Mononuclear cell (primary cell): Measurements from ENCODE around the gene SCARB1. TPM values are rescaled to one million over a fixed set of nuclear protein-coding genes. Genes with fewer than 3 reads are reported as not detected.

Experiments used
- H3K27me3 ChIP-seq: 2 replicates; pipeline ENCODE4 v1.6.0; 2011; ENCODE audit warnings: low read length, control low read depth; ENCODE audit not compliant: insufficient read depth
- H3K4me1 ChIP-seq: 2 replicates; pipeline ENCODE4 v1.5.1; 2011; ENCODE audit warnings: mild to moderate bottlenecking, low read length, control low read depth; ENCODE audit not compliant: insufficient read depth
- H3K4me3 ChIP-seq: 2 replicates; pipeline ENCODE4 v1.5.1; 2011; ENCODE audit warnings: mild to moderate bottlenecking, low read length, moderate library complexity
- H3K9me3 ChIP-seq: 2 replicates; pipeline ENCODE4 v1.5.1; 2011; ENCODE audit warnings: low read depth, mild to moderate bottlenecking, control low read depth, low read length
- total RNA-seq: library from RNA; depleted of rRNA; stranded (reverse); fragments of >200 nt; gene quantifications from one replicate; pipeline ENCODE4 v1.2.3, GENCODE V29; 2012

The SCARB1 gene
- total RNA-seq, 1 donor: 2.5 TPM

DNA sequence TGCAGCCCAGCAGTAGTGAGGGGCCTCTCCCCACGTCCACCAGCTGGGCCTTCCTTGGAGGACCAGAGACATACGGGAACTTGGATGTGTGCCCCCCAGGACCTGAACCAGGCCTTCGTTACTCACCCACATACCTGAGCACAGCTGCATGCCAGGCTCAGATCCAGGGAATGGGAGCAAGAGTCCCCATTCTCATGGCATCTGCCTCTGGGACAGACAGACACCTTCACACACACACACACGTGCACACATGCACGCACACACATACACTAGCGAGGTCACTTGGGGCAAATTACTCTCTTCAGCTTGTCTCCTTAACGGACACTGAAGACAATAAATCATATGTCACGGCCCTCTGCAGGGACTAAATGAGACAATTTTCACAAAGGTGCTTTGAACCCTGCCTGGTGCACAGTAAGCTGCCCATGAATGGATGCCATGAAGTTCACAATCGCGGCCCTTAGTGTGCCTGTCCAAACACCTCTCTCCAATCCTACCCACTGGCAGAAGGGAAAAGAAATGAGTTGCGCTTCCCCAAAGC lies 5.7 kb downstream of the SCARB1 start:
- Histone ChIP-seq H3K4me3 (no peak overlapping the region), H3K27me3 (no peaks in the 10 kb centered on the region), H3K4me1 (peaks cover 52% of the 10 kb centered on the region), H3K9me3 (no peaks in the 10 kb centered on the region)

DNA sequence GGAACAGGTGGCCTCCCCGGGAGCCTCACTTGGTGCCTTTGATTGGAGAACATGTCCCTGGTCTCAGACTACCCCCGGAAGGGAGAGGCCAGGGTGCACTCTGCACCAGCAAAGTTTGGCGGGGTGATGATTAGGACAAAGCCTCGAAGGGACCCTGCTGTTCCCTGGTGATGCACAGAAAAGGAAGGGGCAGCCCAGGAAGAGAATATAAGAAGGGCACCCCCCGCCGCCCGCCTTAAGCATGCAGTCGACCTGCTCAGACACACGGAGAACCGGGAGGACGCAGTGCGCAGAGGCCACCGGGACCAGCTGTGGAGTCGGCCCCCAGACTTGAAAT lies 6.9 kb downstream of the SCARB1 start:
- H3K27me3 ChIP-seq: no peaks in the 10 kb centered on the region
- no peaks in the 10 kb centered on the region for H3K9me3 ChIP-seq
- H3K4me3 ChIP-seq: no peak overlapping the region
- H3K4me1 ChIP-seq: peaks cover 53% of the 10 kb centered on the region

DNA sequence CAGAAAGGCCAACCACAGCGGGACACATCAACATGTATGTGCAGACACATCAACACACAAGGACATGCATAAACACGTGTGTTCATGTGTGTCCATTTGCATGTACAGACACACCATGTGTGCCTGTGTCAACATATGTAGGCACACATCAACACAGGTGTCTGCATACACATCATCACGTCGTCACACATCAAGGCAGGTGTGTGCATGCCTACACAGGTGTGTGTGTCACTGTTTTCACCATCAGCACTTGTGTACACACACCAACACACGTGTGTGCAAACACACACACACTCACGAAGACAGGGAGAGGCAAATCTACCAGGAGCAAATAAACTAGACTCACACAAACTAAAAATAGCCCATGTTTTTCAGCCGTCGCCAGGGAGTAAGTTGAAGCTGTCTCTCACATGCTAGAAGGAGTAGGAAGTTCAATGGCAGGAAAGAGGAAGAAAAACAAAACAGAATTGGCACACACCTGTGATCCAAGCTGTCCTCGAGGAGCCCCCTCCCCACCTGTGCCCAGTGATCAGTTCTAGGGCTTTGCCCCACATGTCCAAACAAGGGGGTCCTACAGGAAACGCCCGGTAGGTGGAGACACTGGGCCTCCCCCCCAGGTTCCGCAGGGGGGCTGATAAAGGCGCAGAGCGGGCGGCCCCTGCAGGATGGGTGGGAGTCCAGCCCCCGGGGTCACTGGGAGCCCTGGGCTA lies 7.4 kb downstream of the SCARB1 start:
- H3K4me3 ChIP-seq: no peak overlapping the region
- H3K27me3 ChIP-seq: no peaks in the 10 kb centered on the region
- peaks cover 51% of the 10 kb centered on the region for H3K4me1 ChIP-seq
- H3K9me3 ChIP-seq: no peaks in the 10 kb centered on the region

DNA sequence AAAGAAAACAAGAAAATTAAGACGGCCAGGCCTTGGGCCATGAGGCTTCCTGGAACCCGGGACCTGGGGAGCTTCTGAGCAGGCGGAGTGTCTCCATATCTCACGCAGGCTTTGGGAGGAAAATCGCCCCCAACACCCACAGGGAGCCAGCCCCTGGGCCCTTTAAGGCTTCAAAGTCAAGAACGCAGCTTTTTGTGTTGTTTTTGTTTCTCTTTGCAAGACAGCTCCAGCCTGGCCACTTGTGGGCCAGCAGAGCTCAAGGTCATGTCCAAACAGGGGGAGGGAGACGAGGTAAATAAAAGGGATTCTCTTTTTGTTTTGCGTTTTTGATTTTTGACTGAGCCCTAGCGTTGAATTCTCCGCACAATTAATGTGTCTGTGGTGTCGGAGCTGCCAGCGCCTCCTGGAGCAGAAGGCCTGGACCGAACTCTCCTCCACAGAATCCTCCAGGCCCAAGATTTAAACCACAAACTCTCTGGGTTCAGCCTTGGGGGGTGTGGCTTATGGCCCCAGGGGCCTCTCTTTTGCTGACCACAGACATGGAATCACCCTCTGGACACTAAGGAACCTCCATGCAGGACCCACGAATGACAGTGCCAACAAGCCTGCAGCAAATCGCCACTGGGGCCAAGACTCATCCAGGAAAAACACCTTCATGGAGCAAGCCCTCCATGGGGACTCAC lies 8.2 kb downstream of the SCARB1 start:
- peaks cover 51% of the 10 kb centered on the region for H3K4me1 ChIP-seq
- H3K4me3 ChIP-seq: no peak overlapping the region
- H3K27me3 ChIP-seq: no peaks in the 10 kb centered on the region
- no peaks in the 10 kb centered on the region for H3K9me3 ChIP-seq

DNA sequence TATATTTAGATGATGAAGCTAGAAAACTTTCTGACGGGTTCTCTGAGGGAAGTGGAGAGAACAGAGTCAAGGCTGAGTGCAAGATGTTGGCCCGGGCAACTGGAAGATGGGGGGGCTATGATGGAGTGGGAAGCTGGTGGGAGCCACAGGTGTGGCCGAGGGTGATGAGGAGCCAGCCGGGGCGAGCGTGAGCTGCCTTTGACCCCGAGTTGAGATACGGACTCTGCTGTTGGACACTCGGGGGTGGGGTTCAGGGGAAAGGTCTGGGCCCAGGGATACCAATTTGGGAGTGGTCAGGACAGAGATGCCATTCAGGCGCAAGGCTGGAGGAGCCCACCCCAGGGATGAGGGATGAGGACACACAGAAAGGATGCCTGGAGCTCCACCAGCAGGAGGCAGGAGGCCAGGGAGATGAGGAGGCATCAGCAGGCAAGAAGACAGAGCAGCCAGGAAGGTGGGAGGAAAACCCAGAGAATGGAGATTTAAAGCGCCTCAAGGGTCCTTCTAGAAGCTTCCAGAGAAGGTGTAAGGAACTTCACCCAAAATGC lies 9.0 kb downstream of the SCARB1 start:
- Histone ChIP-seq H3K27me3 (no peaks in the 10 kb centered on the region), H3K9me3 (no peaks in the 10 kb centered on the region), H3K4me1 (peaks cover 51% of the 10 kb centered on the region), H3K4me3 (no peak overlapping the region)

DNA sequence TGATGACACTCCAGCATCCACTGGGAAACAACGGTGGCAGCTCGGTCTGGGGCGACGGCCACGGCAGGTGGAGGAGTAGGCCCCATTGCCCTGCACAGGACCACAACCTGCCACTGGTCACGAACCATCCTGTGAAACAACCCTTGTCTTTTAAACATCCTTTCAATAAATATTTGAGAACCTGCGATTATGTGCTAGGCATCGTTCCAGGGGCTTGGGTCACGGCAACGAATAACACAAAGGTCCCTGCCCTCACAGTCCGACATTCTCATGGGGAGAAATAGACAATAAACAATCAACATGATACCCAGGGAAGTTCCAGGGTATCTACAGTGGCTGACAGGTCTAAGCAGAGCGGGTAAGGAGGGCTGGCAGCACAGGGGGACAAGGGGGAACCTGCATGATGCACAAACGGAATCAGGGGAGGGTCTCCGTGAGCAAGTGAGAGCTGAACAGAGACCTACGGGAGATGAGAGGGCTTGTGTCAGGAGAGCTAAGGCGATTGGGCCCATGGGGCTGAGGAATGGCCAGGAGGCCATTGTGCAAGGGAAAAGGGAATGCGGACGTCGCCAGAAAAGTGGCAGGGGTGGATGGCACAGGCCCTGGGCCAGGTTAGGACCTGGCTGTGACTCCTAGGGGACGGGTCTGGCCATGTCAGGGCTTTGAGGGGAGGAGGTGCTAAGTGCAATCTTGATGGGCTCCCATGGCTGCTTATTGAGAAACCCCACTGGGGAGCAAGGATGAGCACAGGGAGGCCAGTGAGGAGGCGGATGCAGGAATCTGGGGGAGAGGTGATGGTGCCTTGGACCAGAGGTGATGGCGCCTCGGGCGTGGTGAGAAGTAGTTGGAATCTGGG lies 9.7 kb downstream of the SCARB1 start:
- Histone ChIP-seq H3K9me3 (no peaks in the 10 kb centered on the region), H3K4me3 (no peak overlapping the region), H3K27me3 (no peaks in the 10 kb centered on the region), H3K4me1 (peaks cover 51% of the 10 kb centered on the region)

DNA sequence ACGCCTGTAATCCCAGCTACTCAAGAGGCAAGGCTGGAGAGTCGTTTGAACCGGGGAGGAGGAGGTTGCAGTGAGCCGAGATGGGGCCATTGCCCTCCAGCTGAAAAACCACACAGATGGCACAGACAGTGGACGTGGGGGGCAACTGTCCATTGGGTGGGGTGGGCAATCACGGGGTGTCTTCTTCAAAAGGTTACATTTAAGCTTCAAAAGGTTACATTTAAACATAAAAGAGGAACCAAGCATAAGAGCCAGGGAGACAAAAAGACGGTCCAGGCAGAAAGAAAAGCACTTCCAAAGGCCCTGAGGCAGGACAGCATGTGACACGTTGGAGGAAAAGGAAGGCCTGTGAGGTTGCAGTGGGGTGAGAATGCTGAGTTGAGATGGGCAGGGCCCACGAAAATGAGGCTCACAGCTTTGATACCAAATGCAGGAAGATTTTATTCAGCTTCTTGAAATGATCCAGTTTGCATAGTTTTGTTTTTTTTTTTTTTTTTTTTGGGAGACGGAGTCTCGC lies 10.7 kb downstream of the SCARB1 start:
- Histone ChIP-seq H3K4me1 (peaks cover 51% of the 10 kb centered on the region), H3K9me3 (no peaks in the 10 kb centered on the region), H3K27me3 (no peaks in the 10 kb centered on the region), H3K4me3 (no peak overlapping the region)

DNA sequence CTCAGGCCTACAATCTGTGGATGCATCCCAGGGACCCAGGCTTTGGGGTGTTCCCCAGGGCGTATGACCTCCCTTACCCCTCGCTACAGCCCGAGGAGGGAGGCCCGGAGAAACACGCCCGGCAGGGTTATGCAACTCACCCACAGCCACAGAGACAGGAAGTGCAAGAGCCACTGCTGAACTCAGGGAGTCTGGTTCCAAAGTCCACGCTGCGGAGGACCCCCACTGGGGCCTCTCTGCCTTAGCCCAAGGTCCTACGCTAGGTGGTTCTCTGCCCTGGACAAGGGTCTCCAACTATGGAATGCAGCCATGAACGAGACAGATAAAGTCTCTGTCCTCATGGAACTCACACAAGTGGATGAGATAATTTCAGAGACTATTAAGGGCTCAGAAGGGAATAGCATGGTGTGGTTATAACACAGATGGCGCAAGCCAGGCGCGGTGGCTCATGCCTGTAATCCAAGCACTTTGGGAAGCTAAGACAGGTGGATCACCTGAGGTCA lies 11.3 kb downstream of the SCARB1 start:
- no peaks in the 10 kb centered on the region for H3K27me3 ChIP-seq

DNA sequence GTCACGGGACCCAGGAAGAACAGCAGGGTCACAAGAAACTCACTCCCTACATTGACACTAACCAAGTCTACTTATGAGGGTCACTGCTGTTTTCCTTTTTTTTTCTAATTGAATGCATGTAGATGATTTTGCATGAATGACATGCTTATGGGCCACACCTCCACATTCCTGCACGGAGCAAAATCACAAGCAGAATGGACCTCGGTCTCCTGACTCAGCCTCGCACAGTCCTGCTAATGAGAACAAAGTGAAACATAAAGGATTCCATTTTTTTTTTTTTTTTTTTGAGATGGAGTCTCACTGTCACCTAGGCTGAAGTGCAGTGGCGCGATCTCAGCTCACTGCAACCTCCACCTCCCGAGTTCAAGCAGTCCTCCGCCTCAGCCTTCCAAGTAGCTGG lies 12.3 kb downstream of the SCARB1 start:
- Histone ChIP-seq H3K27me3 (no peaks in the 10 kb centered on the region), H3K4me1 (peaks cover 47% of the 10 kb centered on the region), H3K9me3 (no peaks in the 10 kb centered on the region), H3K4me3 (no peak overlapping the region)

More for the DNA sequence above, 11.3 kb downstream of the SCARB1 start:
- H3K4me1 ChIP-seq: peaks cover 51% of the 10 kb centered on the region
- H3K4me3 ChIP-seq: no peak overlapping the region
- no peaks in the 10 kb centered on the region for H3K9me3 ChIP-seq

DNA sequence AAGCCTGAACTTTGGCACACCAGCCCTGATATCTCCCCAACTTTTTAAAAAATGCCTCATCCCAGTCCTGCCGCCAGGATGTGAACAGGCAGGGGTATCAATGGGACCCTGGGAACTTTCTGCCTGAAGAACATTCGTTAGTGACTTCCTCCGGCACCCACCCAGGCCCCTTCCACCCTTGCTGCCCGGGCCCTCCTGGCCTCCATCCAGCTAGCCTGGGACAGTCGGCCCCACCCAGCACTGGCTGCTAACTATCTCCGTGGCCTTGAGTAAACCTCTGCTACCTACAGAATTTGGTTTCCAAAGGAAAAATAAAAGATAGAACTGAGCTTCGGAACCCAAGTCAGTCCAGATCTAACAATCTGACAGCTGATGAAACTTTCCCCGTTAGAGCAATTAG lies 14.3 kb downstream of the SCARB1 start:
- no peak overlapping the region for H3K4me3 ChIP-seq
- no peaks in the 10 kb centered on the region for H3K27me3 ChIP-seq
- no peaks in the 10 kb centered on the region for H3K9me3 ChIP-seq
- H3K4me1 ChIP-seq: peaks cover 27% of the 10 kb centered on the region

DNA sequence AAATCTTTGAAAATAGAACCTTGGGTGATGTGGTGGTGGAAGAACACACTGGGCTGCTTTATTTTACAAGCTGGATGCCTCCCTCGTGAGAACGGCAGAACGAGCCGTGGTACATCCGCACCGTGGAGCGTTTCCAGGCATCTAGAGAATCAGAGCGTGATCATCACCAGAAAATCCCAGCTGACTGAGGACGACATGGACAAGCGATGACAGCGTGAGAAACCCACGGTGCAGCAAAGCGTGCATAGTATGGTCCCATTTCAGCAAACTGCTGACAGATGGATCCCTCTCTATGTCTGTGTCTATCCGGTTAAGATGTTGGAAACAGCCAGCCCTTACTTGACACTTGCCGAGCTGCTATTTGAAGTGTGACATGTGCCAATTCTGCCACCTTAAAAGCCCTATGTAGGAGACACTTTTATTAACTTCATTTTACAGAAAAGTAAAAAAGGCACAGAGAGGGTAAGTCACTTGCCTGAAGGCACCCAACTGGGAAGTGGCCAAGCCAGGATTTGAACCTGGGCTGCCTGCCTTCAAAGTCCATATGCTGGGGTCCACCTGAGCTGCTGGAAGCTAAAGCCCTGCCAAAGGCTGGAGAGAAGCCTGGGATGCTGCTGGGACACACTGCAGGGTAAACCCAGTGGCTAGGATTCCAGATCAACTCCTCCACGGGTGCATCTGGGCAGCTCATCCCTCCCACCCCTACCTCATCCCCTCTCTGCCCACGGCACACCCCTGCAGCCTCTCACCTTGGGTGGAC lies 14.9 kb downstream of the SCARB1 start:
- no peaks in the 10 kb centered on the region for H3K27me3 ChIP-seq
- peaks cover 22% of the 10 kb centered on the region for H3K4me1 ChIP-seq
- H3K9me3 ChIP-seq: no peaks in the 10 kb centered on the region
- H3K4me3 ChIP-seq: no peak overlapping the region

DNA sequence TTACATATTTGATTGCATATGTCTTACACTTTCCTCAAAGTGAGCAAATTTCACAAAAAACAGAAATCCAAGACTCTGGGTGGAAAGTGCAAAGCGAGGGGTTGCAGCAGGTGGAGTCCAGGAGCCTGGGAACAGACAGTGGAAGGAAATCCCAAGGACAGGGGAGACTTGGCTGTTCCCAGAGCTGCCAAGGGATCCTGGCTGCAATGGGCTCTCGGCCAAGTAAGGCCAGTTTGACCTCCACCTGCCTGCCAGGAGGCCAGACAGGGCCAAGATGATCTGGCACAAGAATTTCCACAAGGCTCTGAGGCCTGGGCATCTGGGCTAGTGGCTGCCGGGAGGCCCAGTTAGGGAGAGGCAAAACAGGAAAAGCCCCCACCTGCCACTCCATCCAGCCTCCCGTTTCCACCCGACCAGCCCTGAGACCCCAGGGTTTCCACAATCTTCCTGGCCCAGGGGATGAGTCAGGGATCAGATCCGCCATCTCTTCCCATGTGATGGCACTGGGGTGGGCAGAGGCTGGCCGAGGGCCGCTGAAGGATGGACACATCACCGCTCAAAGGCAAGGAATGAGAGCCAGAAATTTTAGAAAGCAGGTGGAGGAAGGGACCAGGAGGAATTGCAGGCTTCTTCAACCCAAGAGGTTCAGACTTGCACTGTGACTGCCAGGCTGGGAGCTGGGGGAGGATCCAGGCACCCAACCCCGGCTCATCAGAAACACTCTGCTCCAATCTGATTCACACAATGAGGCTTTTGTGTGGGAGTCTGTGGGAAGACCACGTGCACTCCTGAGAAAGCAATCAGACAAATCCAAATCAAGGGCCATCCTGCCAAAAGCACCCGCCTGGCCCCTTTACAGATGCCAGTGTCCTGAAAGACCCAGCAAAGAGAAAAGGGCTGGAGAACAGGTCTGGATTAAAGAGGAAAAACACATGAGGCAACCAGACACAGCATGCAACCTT lies 16.3 kb downstream of the SCARB1 start:
- H3K9me3 ChIP-seq: no peaks in the 10 kb centered on the region
- peaks cover 20% of the 10 kb centered on the region for H3K4me1 ChIP-seq
- no peak overlapping the region for H3K4me3 ChIP-seq
- no peaks in the 10 kb centered on the region for H3K27me3 ChIP-seq
